MM.1S (cell line): ENCODE data around the gene MMS22L.

Experiments used
- CTCF ChIP-seq: fragments of 300-600 bp; sonication (generic); IDR thresholded peaks from 2 replicates; pipeline ENCODE4 v1.5.1; 2016; ENCODE audit warnings: antibody characterized with exemption, low read length, mixed read lengths
- EZH2 ChIP-seq: fragments of 300-600 bp; sonication (generic); optimal IDR thresholded peaks from 2 replicates; pipeline ENCODE3; 2017; ENCODE audit warnings: low read depth, mild to moderate bottlenecking, antibody characterized with exemption, low read length, mixed read lengths
- EZH2phosphoT487 ChIP-seq: fragments of 300-600 bp; sonication (generic); IDR thresholded peaks from 2 replicates; pipeline ENCODE4 v1.6.1; 2018; ENCODE audit warnings: antibody characterized with exemption, low read length

GRCh38 chr6:97154015-97154414, 129.0 kb downstream of the MMS22L start:
- no peak for TF ChIP-seq CTCF
- no peak for TF ChIP-seq EZH2
- no peak for TF ChIP-seq EZH2phosphoT487
